GM18867 (cell line): ENCODE data around the gene URI1.
"Not testable (repeated sequence)": the region's sequence is repeated elsewhere in the genome, so short reads cannot be mapped to it uniquely, and the experiment has no call there.

ENCODE experiments used
- ATAC-seq: cut with Tn5 transposase; IDR thresholded peaks from one replicate; pipeline ENCODE4 v1.9.1; 2021; ENCODE audit warnings: mild to moderate bottlenecking, moderate library complexity; ENCODE audit not compliant: unreplicated experiment

URI1 gene, protein sequence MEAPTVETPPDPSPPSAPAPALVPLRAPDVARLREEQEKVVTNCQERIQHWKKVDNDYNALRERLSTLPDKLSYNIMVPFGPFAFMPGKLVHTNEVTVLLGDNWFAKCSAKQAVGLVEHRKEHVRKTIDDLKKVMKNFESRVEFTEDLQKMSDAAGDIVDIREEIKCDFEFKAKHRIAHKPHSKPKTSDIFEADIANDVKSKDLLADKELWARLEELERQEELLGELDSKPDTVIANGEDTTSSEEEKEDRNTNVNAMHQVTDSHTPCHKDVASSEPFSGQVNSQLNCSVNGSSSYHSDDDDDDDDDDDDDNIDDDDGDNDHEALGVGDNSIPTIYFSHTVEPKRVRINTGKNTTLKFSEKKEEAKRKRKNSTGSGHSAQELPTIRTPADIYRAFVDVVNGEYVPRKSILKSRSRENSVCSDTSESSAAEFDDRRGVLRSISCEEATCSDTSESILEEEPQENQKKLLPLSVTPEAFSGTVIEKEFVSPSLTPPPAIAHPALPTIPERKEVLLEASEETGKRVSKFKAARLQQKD

DNA sequence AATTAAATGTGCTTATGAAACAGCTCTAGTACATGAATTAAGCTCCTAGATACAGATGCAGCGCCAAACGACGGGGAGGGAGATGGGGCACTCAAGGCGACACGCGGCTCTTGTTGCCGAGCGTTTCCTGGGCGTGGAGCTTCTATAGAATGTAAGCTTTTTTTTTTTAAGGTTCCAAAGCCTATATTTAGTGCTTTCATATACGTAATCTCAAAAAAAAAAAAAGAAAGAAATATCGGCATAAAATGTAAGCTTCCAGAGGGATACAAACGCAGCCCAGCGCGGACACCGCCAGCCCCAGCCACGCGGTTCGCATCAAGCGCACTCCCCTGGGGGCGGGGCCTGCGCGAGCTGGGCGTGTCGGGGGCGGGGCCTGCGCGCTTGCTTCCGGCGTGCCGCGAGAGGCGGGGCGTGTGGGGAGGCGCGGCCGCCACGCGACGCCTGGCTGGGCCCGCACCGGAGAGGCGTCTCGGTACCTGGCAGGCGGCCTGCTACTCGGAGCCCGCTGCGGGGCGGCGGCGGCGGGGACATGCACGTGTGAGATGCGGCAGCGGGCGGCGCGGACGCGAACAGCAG, at the start of gene URI1:
URI1 (plus strand) TSS at position 412 of the 576 bp plus-strand sequence. CDS start 309 bp downstream, outside the sequence.
- ATAC-seq, result peak; percentile 85

- ATAC-seq, result no peak
Observed at GRCh38 chr19:29893606-29894284, 48.3 kb upstream of the URI1 start.

GRCh38 chr19:29896802-29897201, 45.2 kb upstream of the URI1 start:
- no peak for ATAC-seq

- ATAC-seq, result no peak
Observed at GRCh38 chr19:29897466-29897865, 44.6 kb upstream of the URI1 start.

GRCh38 chr19:29904017-29904416, 38.0 kb upstream of the URI1 start:
- no peak for ATAC-seq

GRCh38 chr19:29908963-29909944, 32.8 kb upstream of the URI1 start:
- no peak for ATAC-seq

GRCh38 chr19:29914933-29915332, 27.1 kb upstream of the URI1 start:
- no peak for ATAC-seq

DNA sequence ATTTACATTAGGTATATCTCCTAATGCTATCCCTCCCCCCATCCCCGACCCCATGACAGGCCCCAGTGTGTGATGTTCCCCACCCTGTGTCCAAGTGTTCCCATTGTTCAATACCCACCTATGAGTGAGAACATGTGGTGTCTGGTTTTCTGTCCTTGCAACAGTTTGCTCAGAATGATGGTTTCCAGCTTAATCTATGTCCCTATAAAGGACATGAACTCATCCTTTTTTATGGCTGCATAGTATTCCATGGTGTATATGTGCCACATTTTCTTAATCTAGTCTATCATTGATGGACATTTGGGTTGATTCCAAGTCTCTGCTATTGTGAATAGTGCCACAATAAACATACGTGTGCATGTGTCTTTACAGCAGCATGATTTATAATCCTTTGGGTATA, 26.2 kb upstream of the URI1 start:
- not testable (repeated sequence) for ATAC-seq

- no peak for ATAC-seq
Observed at GRCh38 chr19:29917911-29918310, 24.1 kb upstream of the URI1 start.

GRCh38 chr19:29918891-29919290, 23.1 kb upstream of the URI1 start:
- no peak for ATAC-seq

GRCh38 chr19:29922972-29923371, 19.1 kb upstream of the URI1 start:
- no peak for ATAC-seq

DNA sequence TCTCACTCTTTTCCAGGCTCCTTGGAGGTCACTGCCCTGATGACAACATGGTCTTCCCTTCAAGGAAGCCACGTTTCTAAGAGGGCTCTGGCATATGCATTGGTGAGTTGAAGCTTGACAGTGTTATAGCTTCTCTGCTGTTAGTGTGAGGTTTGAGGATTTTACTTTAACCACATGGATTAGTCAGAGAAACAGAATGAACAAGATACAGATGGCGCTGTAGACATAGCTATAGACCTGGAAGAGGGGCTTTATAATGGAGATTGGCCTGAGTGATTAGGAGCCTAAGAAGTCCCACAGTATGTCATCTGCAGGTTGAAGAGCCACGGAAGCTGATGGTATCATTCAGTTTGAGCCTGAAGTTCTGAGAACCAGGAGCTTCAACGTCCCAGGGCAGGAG, 18.4 kb upstream of the URI1 start:
- ATAC-seq, result no peak

GRCh38 chr19:29926031-29926430, 16.0 kb upstream of the URI1 start:
- no peak for ATAC-seq

DNA sequence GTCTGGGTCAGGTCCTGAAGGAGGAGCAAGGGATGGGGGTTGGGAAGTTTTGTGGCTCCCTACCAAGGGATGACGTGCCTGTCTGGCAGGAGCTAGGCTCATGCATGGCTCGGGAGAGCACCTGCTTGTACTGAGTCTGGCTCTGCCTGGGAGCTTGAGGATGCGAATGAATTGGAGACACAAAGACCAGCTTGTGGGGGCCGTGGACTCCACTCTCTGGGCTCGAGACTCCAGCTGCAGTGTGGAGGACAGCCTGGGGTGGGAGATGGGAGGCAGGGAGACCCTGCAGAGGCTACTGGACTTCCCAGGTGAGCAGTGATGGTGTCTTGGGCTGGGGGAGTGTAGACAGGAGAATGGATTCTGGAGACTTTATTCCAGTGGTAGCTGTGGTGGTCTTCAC, 15.2 kb upstream of the URI1 start:
- no peak for ATAC-seq

GRCh38 chr19:29927944-29928625, 14.0 kb upstream of the URI1 start:
- ATAC-seq, result peak; percentile 68

GRCh38 chr19:29928831-29929230, 13.2 kb upstream of the URI1 start:
- peak; percentile 82 for ATAC-seq

DNA sequence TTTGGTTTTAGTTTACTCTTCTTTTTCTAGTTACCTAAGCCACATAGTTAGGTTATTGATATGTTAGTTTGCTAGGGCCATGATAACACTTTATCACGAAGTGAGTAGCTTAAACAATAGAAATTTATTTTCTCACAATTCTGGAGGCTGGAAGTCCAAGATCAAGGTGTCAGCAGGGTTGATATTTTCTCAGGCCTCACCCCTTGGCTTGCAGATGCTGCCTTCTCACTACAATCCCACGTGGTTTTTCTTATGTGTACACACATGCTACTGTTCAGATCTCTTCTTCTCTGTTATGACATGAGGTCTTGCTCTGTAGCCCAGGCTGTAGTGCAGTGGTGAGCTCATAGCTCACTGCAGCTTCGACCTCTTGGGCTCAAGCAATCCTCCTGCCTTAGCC, 7.8 kb upstream of the URI1 start:
- no peak for ATAC-seq

- no peak for ATAC-seq
Observed at GRCh38 chr19:29934781-29935180, 7.3 kb upstream of the URI1 start.

- no peak for ATAC-seq
Observed at GRCh38 chr19:29936409-29936808, 5.6 kb upstream of the URI1 start.

DNA sequence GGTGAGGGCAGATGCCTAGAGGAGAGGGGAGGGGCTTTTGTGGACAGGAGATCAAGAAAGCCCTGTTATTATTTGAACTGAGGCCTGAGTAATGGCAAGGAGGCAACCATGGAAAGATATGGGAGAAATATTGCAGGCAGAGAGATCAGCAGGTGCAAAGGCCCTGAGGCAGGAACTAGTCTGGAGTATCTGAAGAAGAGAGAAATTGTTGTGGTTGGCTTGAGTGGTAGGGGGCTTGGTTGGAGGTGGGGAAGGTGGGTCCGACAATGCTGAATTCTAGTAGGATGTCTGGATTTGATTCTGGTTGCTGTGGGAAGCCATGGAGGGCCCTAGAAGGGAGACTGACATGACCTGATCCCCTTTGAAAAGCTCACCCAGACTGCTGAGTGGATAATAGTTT, 2.4 kb upstream of the URI1 start:
- no peak for ATAC-seq
